GM12878 (cell line): Measurements from ENCODE around the gene PPP2R1B. TPM values are rescaled to one million over a fixed set of nuclear protein-coding genes. Genes with fewer than 3 reads are reported as not detected.

ENCODE experiments used
- ATAC-seq: fragments of 200-7000 bp; cut with Tn5 transposase; 3 replicates; pipeline ENCODE4 v1.9.1; 2020; ENCODE audit warnings: mild to moderate bottlenecking, moderate library complexity
- BruUV-seq: library from RNA; stranded (reverse); fragments of 400-500 nt; replicated peaks from 2 replicates; lab custom pipeline; 2021; lab: Mats Ljungman, UMichigan
- CTCF ChIA-PET: fragments of 300-600 bp; sonication (Branson Sonifier 250); formaldehyde crosslinking; extraction: SDS; loops from one replicate; lab custom pipeline; 2021; ENCODE audit warnings: inconsistent platforms; lab: Yijun Ruan, JAX
- POLR2A ChIA-PET: fragments of 350-600 bp; formaldehyde crosslinking; extraction: SDS; loops from one replicate; lab custom pipeline; 2021; ENCODE audit warnings: inconsistent platforms; lab: Charles Lee
- RAD21 ChIA-PET: fragments of 300-600 bp; sonication (Branson Sonifier 250); formaldehyde crosslinking; loops from one replicate; lab custom pipeline; 2023; ENCODE audit warnings: antibody characterized with exemption; ENCODE audit not compliant: unreplicated experiment; lab: Charles Lee
- SMC1A ChIA-PET: fragments of 300-600 bp; sonication (Branson Sonifier 250); formaldehyde crosslinking; loops from one replicate; lab custom pipeline; 2023; ENCODE audit not compliant: unreplicated experiment, uncharacterized antibody; lab: Charles Lee
- DNase-seq: peaks from one replicate; pipeline ENCODE4 v3.0.0-alpha.2; 2011; ENCODE audit warnings: low read depth, low spot score
- FAIRE-seq: peaks from 3 replicates; lab custom pipeline; 2011; peaks lifted over from hg19 to GRCh38; lab: Jason Lieb, UNC
- H2AFZ ChIP-seq: 2 replicates; pipeline ENCODE4 v1.6.0; 2011; ENCODE audit warnings: low read depth, low read length, control low read depth; ENCODE audit not compliant: control insufficient read depth
- H3K27ac ChIP-seq: 2 replicates; pipeline ENCODE4 v1.5.1; 2011; ENCODE audit warnings: control low read depth; ENCODE audit not compliant: control insufficient read depth, insufficient read depth
- H3K27me3 ChIP-seq, 2 experiments: replicated peaks in 1 of 2; 2 replicates each; pipeline versions ENCODE4 v1.6.0 to v1.6.1; 2011; ENCODE audit warnings: low read length in 1 of 2; ENCODE audit not compliant: control insufficient read depth in 2 of 2, insufficient read depth in 2 of 2
- H3K36me3 ChIP-seq, 2 experiments: 2 replicates each; pipeline ENCODE4 v1.5.1; 2011; ENCODE audit warnings: low read length in 1 of 2; ENCODE audit not compliant: control insufficient read depth in 2 of 2, insufficient read depth in 2 of 2
- H3K4me1 ChIP-seq: 2 replicates; pipeline ENCODE4 v1.6.1; 2011; ENCODE audit warnings: mild to moderate bottlenecking, low read length, moderate library complexity, mixed read lengths; ENCODE audit not compliant: control insufficient read depth, insufficient read depth
- H3K4me2 ChIP-seq: 2 replicates; pipeline ENCODE4 v1.6.0; 2011; ENCODE audit warnings: control low read depth; ENCODE audit not compliant: control insufficient read depth, insufficient read depth
- H3K4me3 ChIP-seq: fragments of 200-600 bp; sonication (generic); 2 replicates; pipeline ENCODE4 v1.5.1; 2016
- H3K79me2 ChIP-seq: 2 replicates; pipeline ENCODE4 v1.6.0; 2011; ENCODE audit warnings: low read length; ENCODE audit not compliant: control insufficient read depth, insufficient read depth
- H3K9ac ChIP-seq: 2 replicates; pipeline ENCODE4 v1.8.0; 2011; ENCODE audit warnings: low read length, control low read depth, mixed read lengths; ENCODE audit not compliant: control insufficient read depth, insufficient read depth
- H3K9me3 ChIP-seq: replicated peaks from 3 replicates; pipeline ENCODE4 v1.5.1; 2011; ENCODE audit warnings: mild to moderate bottlenecking, low read length; ENCODE audit not compliant: control insufficient read depth, insufficient read depth
- H4K20me1 ChIP-seq: 2 replicates; pipeline ENCODE4 v1.6.0; 2011; ENCODE audit not compliant: control insufficient read depth, insufficient read depth
- ATF3 ChIP-seq: IDR thresholded peaks from 2 replicates; pipeline ENCODE4 v1.6.1; 2011; ENCODE audit warnings: low read depth, mild to moderate bottlenecking, low read length, moderate library complexity, borderline replicate concordance; ENCODE audit errors: extremely low read depth
- CBFB ChIP-seq: IDR thresholded peaks from 2 replicates; pipeline ENCODE4 v1.6.1; 2016; ENCODE audit warnings: antibody characterized with exemption, low read depth
- CREB1 ChIP-seq: IDR thresholded peaks from 2 replicates; pipeline ENCODE4 v1.6.1; 2012; ENCODE audit warnings: low read depth, mild to moderate bottlenecking, inconsistent platforms
- E2F4 ChIP-seq: IDR thresholded peaks from 2 replicates; pipeline ENCODE4 v1.6.1; 2012; ENCODE audit warnings: low read depth, low read length, improper control_type of control experiment
- E4F1 ChIP-seq: fragments of 450-650 bp; IDR thresholded peaks from 2 replicates; pipeline ENCODE4 v1.6.1; 2018; ENCODE audit warnings: borderline replicate concordance, mild to moderate bottlenecking; ENCODE audit not compliant: partially characterized antibody
- IKZF2 ChIP-seq, 2 experiments: fragments of 450-650 bp; IDR thresholded peaks; 2 replicates each; pipeline ENCODE4 v1.6.1; 2017; ENCODE audit warnings: mild to moderate bottlenecking in 2 of 2, moderate library complexity in 2 of 2
- JUND ChIP-seq: IDR thresholded peaks from 2 replicates; pipeline ENCODE4 v1.6.1; 2012; ENCODE audit warnings: low read depth, mild to moderate bottlenecking, low read length, improper control_type of control experiment, moderate library complexity
- MXI1 ChIP-seq: fragments of 150-350 bp; IDR thresholded peaks from 2 replicates; pipeline ENCODE4 v1.6.1; 2011; ENCODE audit warnings: low read depth, mild to moderate bottlenecking, inconsistent platforms, low read length, improper control_type of control experiment
- NR2C2 ChIP-seq: IDR thresholded peaks from 2 replicates; pipeline ENCODE4 v1.6.1; 2011; ENCODE audit warnings: borderline replicate concordance, low read depth; ENCODE audit not compliant: control insufficient read depth, insufficient read length
- PAX8 ChIP-seq: fragments of 450-650 bp; IDR thresholded peaks from 2 replicates; pipeline ENCODE4 v1.6.1; 2017; ENCODE audit warnings: mild to moderate bottlenecking, moderate library complexity
- RELB ChIP-seq: fragments of 450-650 bp; IDR thresholded peaks from 2 replicates; pipeline ENCODE4 v1.6.1; 2017; ENCODE audit warnings: low read depth, mild to moderate bottlenecking, moderate library complexity
- SUPT20H ChIP-seq: IDR thresholded peaks from 2 replicates; pipeline ENCODE4 v1.6.1; 2011; ENCODE audit warnings: low read depth, mild to moderate bottlenecking, low read length, moderate library complexity, borderline replicate concordance; ENCODE audit not compliant: control insufficient read depth
- YY1 ChIP-seq: IDR thresholded peaks from 2 replicates; pipeline ENCODE4 v1.6.1; 2011; ENCODE audit warnings: low read depth, mild to moderate bottlenecking, low read length
- WGBS: methylation state at CpG from one replicate; pipeline ENCODE4 v1.1.6; 2016; ENCODE audit warnings: low lambda C conversion rate; ENCODE audit not compliant: insufficient replicate concordance, insufficient coverage; ENCODE audit errors: missing lambda C conversion rate; 5-methylcytosine and 5-hydroxymethylcytosine counted together
- in situ Hi-C: fragments of 300-500 bp; cut with MboI; formaldehyde crosslinking; loops from 9 replicates; pipeline ENCODE4 v1.14.3; 2018; ENCODE audit warnings: mixed read lengths
- intact Hi-C: fragments of 100-400 bp; cut with micrococcal nuclease; formaldehyde crosslinking; loops from one replicate; pipeline ENCODE4 v1.14.2; 2022; ENCODE audit not compliant: unreplicated experiment
- polyA plus RNA-seq, 11 experiments: library from polyadenylated mRNA; depleted of rRNA in 4 of 11; unstranded in 6 of 11; stranded (reverse) in 5 of 11; fragments of >200 nt; fragmentation: Nextera tagmentation in 4 of 11; fragmentation: Illumina TruSeq in 1 of 11; extraction: Ambion mirVana in 4 of 11; extraction: Trizol in 1 of 11; gene quantifications; 1 replicate in 1 of 11; 2 replicates in 10 of 11; pipeline versions ENCODE4 v1.2.1 to v1.2.3, GENCODE V29; 2011 to 2016; ENCODE audit warnings: inconsistent platforms in 2 of 11, missing spikeins in 2 of 11, low read depth in 1 of 11
- total RNA-seq, 4 experiments: library from RNA; depleted of rRNA in 3 of 4; stranded (reverse); fragments of >200 nt in 3 of 4; fragmentation: Illumina TruSeq in 1 of 4; extraction: Trizol in 1 of 4; gene quantifications; 2 replicates each; pipeline versions ENCODE4 v1.2.1 to v1.2.3, GENCODE V29; 2013 to 2021

Gene PPP2R1B
- total and polyA plus RNA-seq, 10 of the 15 experiments (the other 5 are each of a cell fraction or from before 2014, with no cell fraction given) = 26.6 to 68.2 (median 35.7) TPM

GRCh38 chr11:111729831-111730311 is 36.3 kb downstream of the PPP2R1B start:
- FAIRE-seq (no peak), ATAC-seq (no peak), DNase-seq (no peak)
- in situ Hi-C loops = no loop called here
- Histone ChIP-seq H3K9me3 (no peaks in the 10 kb centered on the region), H3K4me3 (no peak overlapping the region), H2AFZ (no peak overlapping the region), H3K36me3 (peaks cover 0 to 8% of the 10 kb centered on the region in 2 experiments; a peak in 1 of 4 replicates), H3K79me2 (no peaks in the 10 kb centered on the region), H3K4me1 (no peaks in the 10 kb centered on the region), H3K4me2 (no peak overlapping the region), H3K27ac (no peak overlapping the region), H4K20me1 (no peaks in the 10 kb centered on the region; the same call in 1 of the 2 replicates), H3K9ac (no peak overlapping the region), H3K27me3 (no peaks in the 10 kb centered on the region)
- POLR2A ChIA-PET = interaction anchor here (0.6 kb wide), 1 partner anchor 223 kb away, joined by 3 read pairs; no protein-coding TSS in a partner anchor
- TF ChIP-seq IKZF2 (IDR thresholded peaks at IDR 0.05) (no peak), JUND (no peak), SUPT20H (no peak), MXI1 (no peak), RELB (no peak), NR2C2 (no peak), CREB1 (no peak), ATF3 (no peak), PAX8 (no peak), CBFB (no peak), YY1 (no peak), E2F4 (no peak), E4F1 (no peak)
- BruUV-seq = no TSS peak
- RAD21 ChIA-PET = interaction anchor here (1.0 kb wide), 1 partner anchor 34 kb away, joined by 3 read pairs; no protein-coding TSS in a partner anchor
- intact Hi-C loops = no loop called here
- SMC1A ChIA-PET = interaction anchor here (1.0 to 1.1 kb wide), 3 partner anchors 13 to 50 kb away, joined by 3 to 4 read pairs (median 3); no protein-coding TSS in a partner anchor
- CTCF ChIA-PET = interaction anchor here (1.6 to 2.2 kb wide), 2 partner anchors 17 to 125 kb away, joined by 3 to 10 read pairs; no protein-coding TSS in a partner anchor
- WGBS = 96% methylated on average over 9 of the region's 9 CpGs
